Stomach smooth muscle (tissue), 2 donors: ENCODE data around the gene SMIM3.

Experiments used
- H3K27ac ChIP-seq: one replicate; pipeline ENCODE4 v1.7.0; 2013; ENCODE audit warnings: mild to moderate bottlenecking, low read length, inconsistent platforms
- H3K27me3 ChIP-seq, 2 donors: one replicate each; pipeline ENCODE4 v1.7.0; 2013; ENCODE audit warnings: low read length in 2 of 2; ENCODE audit not compliant: insufficient read depth in 2 of 2, control insufficient read depth in 1 of 2
- H3K36me3 ChIP-seq, 2 donors: one replicate each; pipeline ENCODE4 v1.7.0; 2013; ENCODE audit warnings: low read length in 2 of 2; ENCODE audit not compliant: control insufficient read depth in 2 of 2, insufficient read depth in 2 of 2
- H3K4me1 ChIP-seq: one replicate; pipeline ENCODE4 v1.7.0; 2013; ENCODE audit warnings: low read length; ENCODE audit not compliant: control insufficient read depth, insufficient read depth
- H3K4me3 ChIP-seq, 2 donors: one replicate each; pipeline ENCODE4 v1.7.0; 2013; ENCODE audit warnings: low read length in 2 of 2
- H3K9ac ChIP-seq, 2 donors: one replicate each; pipeline ENCODE4 v1.7.0; 2013; ENCODE audit warnings: low read length in 2 of 2, mild to moderate bottlenecking in 1 of 2
- H3K9me3 ChIP-seq, 2 donors: one replicate each; pipeline ENCODE4 v1.7.0; 2013; ENCODE audit warnings: low read length in 2 of 2; ENCODE audit not compliant: control insufficient read depth in 2 of 2
- donor health status: healthy.
- donor health status: Pancreatic carcinoma.

SMIM3 gene

GRCh38 chr5:150765799-150766169, 12.8 kb upstream of the SMIM3 start:
- no peak overlapping the region for H3K9ac ChIP-seq
- H3K9me3 ChIP-seq: no peaks in the 10 kb centered on the region
- no peaks in the 10 kb centered on the region for H3K36me3 ChIP-seq
- H3K4me3 ChIP-seq: no peak overlapping the region
- no peak overlapping the region for H3K27ac ChIP-seq
- H3K27me3 ChIP-seq: no peaks in the 10 kb centered on the region
- no peaks in the 10 kb centered on the region for H3K4me1 ChIP-seq

GRCh38 chr5:150766251-150766650, 12.3 kb upstream of the SMIM3 start:
- Histone ChIP-seq H3K4me1 (no peaks in the 10 kb centered on the region), H3K27me3 (no peaks in the 10 kb centered on the region), H3K4me3 (no peak overlapping the region)

GRCh38 chr5:150771034-150771795, 7.3 kb upstream of the SMIM3 start:
- Histone ChIP-seq H3K4me3 (no peak overlapping the region), H3K9ac (no peak overlapping the region), H3K4me1 (no peaks in the 10 kb centered on the region), H3K27me3 (no peaks in the 10 kb centered on the region), H3K27ac (no peak overlapping the region), H3K36me3 (no peaks in the 10 kb centered on the region), H3K9me3 (no peaks in the 10 kb centered on the region)

More at GRCh38 chr5:150766251-150766650, 12.3 kb upstream of the SMIM3 start:
- no peak overlapping the region for H3K27ac ChIP-seq
- no peaks in the 10 kb centered on the region for H3K9me3 ChIP-seq
- H3K9ac ChIP-seq: no peak overlapping the region
- no peaks in the 10 kb centered on the region for H3K36me3 ChIP-seq

- no peaks in the 10 kb centered on the region for H3K9me3 ChIP-seq
- H3K9ac ChIP-seq: no peak overlapping the region
- H3K27ac ChIP-seq: no peak overlapping the region
- no peaks in the 10 kb centered on the region for H3K27me3 ChIP-seq
- no peak overlapping the region for H3K4me3 ChIP-seq
- H3K36me3 ChIP-seq: no peaks in the 10 kb centered on the region
- peaks cover 11% of the 10 kb centered on the region for H3K4me1 ChIP-seq
These were observed 4.4 kb upstream of the SMIM3 start for GRCh38 chr5:150774145-150774544.

GRCh38 chr5:150777685-150778084, 872 bp upstream of the SMIM3 start:
- Histone ChIP-seq H3K27ac (peak overlapping the region; percentile 97), H3K27me3 (no peaks in the 10 kb centered on the region), H3K9me3 (no peaks in the 10 kb centered on the region), H3K4me3 (peak overlapping the region in 1 of 2 donors; percentile 93), H3K4me1 (peaks cover 46% of the 10 kb centered on the region), H3K9ac (peak overlapping the region; percentile 86 to 96), H3K36me3 (no peaks in the 10 kb centered on the region)

- no peaks in the 10 kb centered on the region for H3K9me3 ChIP-seq
- H3K4me1 ChIP-seq: peaks cover 50% of the 10 kb centered on the region
- peak overlapping the region; percentile 78 to 93 for H3K4me3 ChIP-seq
- H3K27ac ChIP-seq: peak overlapping the region; percentile 97
- H3K9ac ChIP-seq: peak overlapping the region; percentile 86 to 96
- H3K27me3 ChIP-seq: no peaks in the 10 kb centered on the region
- H3K36me3 ChIP-seq: no peaks in the 10 kb centered on the region
These were observed 455 bp upstream of the SMIM3 start for GRCh38 chr5:150778088-150778516.

GRCh38 chr5:150779397-150780186, 1.0 kb downstream of the SMIM3 start:
- H3K27ac ChIP-seq: peak overlapping the region; percentile 97
- H3K27me3 ChIP-seq: no peaks in the 10 kb centered on the region
- H3K36me3 ChIP-seq: no peaks in the 10 kb centered on the region
- peak overlapping the region; percentile 86 to 96 for H3K9ac ChIP-seq
- H3K4me1 ChIP-seq: peaks cover 62% of the 10 kb centered on the region
- H3K9me3 ChIP-seq: no peaks in the 10 kb centered on the region
- peak overlapping the region; percentile 78 to 93 for H3K4me3 ChIP-seq

GRCh38 chr5:150780187-150780692, 1.7 kb downstream of the SMIM3 start:
- Histone ChIP-seq H3K9ac (peak overlapping the region; percentile 69 to 86), H3K4me1 (peaks cover 62% of the 10 kb centered on the region), H3K27me3 (no peaks in the 10 kb centered on the region), H3K4me3 (peak overlapping the region; percentile 37 to 93), H3K36me3 (no peaks in the 10 kb centered on the region), H3K9me3 (no peaks in the 10 kb centered on the region), H3K27ac (peak overlapping the region; percentile 97)

- Histone ChIP-seq H3K27ac (peak overlapping the region; percentile 97), H3K9ac (peak overlapping the region; percentile 60 to 69)
These were observed 2.3 kb downstream of the SMIM3 start for GRCh38 chr5:150780816-150781221.

GRCh38 chr5:150781706-150782614, 3.4 kb downstream of the SMIM3 start:
- H3K36me3 ChIP-seq: no peaks in the 10 kb centered on the region
- no peaks in the 10 kb centered on the region for H3K9me3 ChIP-seq
- H3K27ac ChIP-seq: peak overlapping the region; percentile 97
- no peaks in the 10 kb centered on the region for H3K27me3 ChIP-seq
- H3K9ac ChIP-seq: peak overlapping the region; percentile 51 to 60
- peak overlapping the region; percentile 44 to 93 for H3K4me3 ChIP-seq
- H3K4me1 ChIP-seq: peaks cover 62% of the 10 kb centered on the region

More at GRCh38 chr5:150780816-150781221, 2.3 kb downstream of the SMIM3 start:
- Histone ChIP-seq H3K4me1 (peaks cover 62% of the 10 kb centered on the region), H3K4me3 (peak overlapping the region; percentile 37 to 93), H3K9me3 (no peaks in the 10 kb centered on the region), H3K36me3 (no peaks in the 10 kb centered on the region), H3K27me3 (no peaks in the 10 kb centered on the region)
